Measurements from ENCODE around the gene PRSS36.

DNA sequence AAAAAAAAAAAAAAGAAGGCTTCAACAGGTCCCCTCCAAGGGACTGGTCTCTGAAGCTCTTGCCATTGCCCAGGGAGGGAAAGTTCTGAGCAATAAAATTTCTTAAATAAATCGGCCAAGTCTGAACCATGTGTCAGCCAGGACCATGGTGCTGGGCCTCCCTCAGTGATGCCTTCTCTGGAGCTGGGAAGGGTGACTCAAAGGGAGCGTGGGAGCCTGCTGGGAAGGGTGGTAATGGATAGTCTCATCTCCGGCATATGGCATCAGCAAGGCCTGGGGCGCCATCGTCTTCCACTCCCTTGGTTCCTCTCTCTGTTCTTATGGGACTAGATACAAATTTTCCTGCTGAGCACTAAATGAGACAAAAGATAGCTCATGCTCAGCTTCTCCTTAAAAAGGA, 57.5 kb downstream of the PRSS36 start:
- TF ChIP-seq, protein P1, sequence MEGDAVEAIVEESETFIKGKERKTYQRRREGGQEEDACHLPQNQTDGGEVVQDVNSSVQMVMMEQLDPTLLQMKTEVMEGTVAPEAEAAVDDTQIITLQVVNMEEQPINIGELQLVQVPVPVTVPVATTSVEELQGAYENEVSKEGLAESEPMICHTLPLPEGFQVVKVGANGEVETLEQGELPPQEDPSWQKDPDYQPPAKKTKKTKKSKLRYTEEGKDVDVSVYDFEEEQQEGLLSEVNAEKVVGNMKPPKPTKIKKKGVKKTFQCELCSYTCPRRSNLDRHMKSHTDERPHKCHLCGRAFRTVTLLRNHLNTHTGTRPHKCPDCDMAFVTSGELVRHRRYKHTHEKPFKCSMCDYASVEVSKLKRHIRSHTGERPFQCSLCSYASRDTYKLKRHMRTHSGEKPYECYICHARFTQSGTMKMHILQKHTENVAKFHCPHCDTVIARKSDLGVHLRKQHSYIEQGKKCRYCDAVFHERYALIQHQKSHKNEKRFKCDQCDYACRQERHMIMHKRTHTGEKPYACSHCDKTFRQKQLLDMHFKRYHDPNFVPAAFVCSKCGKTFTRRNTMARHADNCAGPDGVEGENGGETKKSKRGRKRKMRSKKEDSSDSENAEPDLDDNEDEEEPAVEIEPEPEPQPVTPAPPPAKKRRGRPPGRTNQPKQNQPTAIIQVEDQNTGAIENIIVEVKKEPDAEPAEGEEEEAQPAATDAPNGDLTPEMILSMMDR (IDR thresholded peaks at IDR 0.05; ENCODE audit: insufficient read depth, low read length, poor library complexity, severe bottlenecking): no peak
- TF ChIP-seq EZH2phosphoT487 (conservative IDR thresholded peaks at IDR 0.05; ENCODE audit: low read length): no peak
